Right lobe of liver (tissue), 6 donors: Measurements from ENCODE around the gene KIFC3. TPM values are rescaled to one million over a fixed set of nuclear protein-coding genes. Genes with fewer than 3 reads are reported as not detected.

ENCODE experiments used
- ATAC-seq, 4 donors: fragments of 200-7000 bp; cut with Tn5 transposase; one replicate each; pipeline ENCODE4 v1.9.1; 2020; ENCODE audit warnings: mild to moderate bottlenecking in 4 of 4, moderate library complexity in 4 of 4
- DNase-seq, 3 donors: peaks; one replicate each; pipeline ENCODE4 v3.0.0-alpha.2; 2020
- H3K27ac ChIP-seq, 3 donors: fragments of 200-600 bp; one replicate each; pipeline ENCODE4 v1.8.0; 2022
- H3K27me3 ChIP-seq, 2 donors: fragments of 200-600 bp; one replicate each; pipeline ENCODE4 v1.8.0; 2022
- H3K36me3 ChIP-seq, 4 donors: fragments of 200-600 bp; sonication (generic) in 1 of 4; one replicate each; pipeline versions ENCODE4 v1.5.1 to v1.8.0; 2017 to 2022; ENCODE audit warnings: control low read depth in 1 of 4
- H3K4me1 ChIP-seq, 4 donors: fragments of 200-600 bp; sonication (generic) in 1 of 4; one replicate each; pipeline versions ENCODE4 v1.5.1 to v1.8.0; 2017 to 2022; ENCODE audit warnings: control low read depth in 1 of 4
- H3K4me3 ChIP-seq, 3 donors: fragments of 200-600 bp; one replicate each; pipeline ENCODE4 v1.8.0; 2022
- H3K9me3 ChIP-seq, 4 donors: fragments of 200-600 bp; sonication (generic) in 1 of 4; one replicate each; pipeline versions ENCODE4 v1.5.1 to v1.8.0; 2017 to 2022; ENCODE audit warnings: control low read depth in 1 of 4
- POLR2A ChIP-seq: fragments of 450-650 bp; IDR thresholded peaks from one replicate; pipeline ENCODE4 v1.6.1; 2017; ENCODE audit warnings: antibody characterized with exemption, mild to moderate bottlenecking
- WGBS: methylation state at CpG from one replicate; pipeline ENCODE4 v1.1.6; 2018; ENCODE audit warnings: low coverage, low lambda C conversion rate; ENCODE audit not compliant: insufficient coverage; ENCODE audit errors: missing lambda C conversion rate; 5-methylcytosine and 5-hydroxymethylcytosine counted together
- intact Hi-C, 2 donors: fragments of 100-400 bp; cut with DNase I; formaldehyde crosslinking; loops; one replicate each; pipeline versions ENCODE4 v1.11.2 to v1.14.1; 2022
- total RNA-seq, 6 experiments: library from RNA; depleted of rRNA in 2 of 6; stranded (reverse); fragments of >200 nt in 2 of 6; fragmentation: NEBNext Ultra II Directional in 3 of 6; extraction: Animal tissue kit (Norgen Biotek cat#: 25700) in 3 of 6; gene quantifications; one replicate each; pipeline versions ENCODE4 v1.1.0 to v1.2.4, GENCODE V29; 2016 to 2023
- TF ChIP-seq, protein P1 (sequence below), 4 donors: fragments of 200-600 bp in 3 of 4; fragments of 450-650 bp in 1 of 4; IDR thresholded peaks; one replicate each; pipeline versions ENCODE4 v1.5.1 to v1.8.0; 2016 to 2022; ENCODE audit warnings: antibody characterized with exemption in 4 of 4, mild to moderate bottlenecking in 2 of 4
- donor health status: DM: no; HTN: yes; CAD: no.
- donor health status: DM: no; HTN: no; CAD: no.
- donor health status: DM: no; HTN: no; CAD: no.
- donor health status: DM: no; HTN: yes; CAD: no.
- donor health status: DM: no; HTN: yes; CAD: no.

The KIFC3 gene
- total RNA-seq, 6 experiments from 2014 or later, result 20.3 to 88.9 (median 46.4) TPM

DNA sequence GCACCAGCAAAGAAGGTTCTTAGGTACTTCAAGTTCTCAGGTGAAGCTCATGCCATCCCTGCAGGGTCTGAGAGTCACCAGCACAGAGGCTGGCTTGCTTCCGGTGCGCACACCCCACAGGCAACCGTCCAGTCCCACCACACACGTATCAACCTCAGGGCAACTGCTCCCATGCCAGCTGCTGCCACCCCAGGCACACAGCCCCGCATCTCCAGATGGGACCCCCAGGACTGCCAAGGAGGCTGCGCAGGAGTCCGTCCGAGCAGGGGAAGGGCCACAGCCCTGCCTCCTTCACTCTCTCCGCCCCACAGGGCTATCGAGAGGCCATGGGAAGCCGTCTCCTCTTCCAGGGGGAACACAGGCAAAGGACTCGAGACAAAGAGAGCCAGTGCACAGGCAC lies 13.3 kb downstream of the KIFC3 start:
- 98% methylated on average over 9 of the region's 12 CpGs for WGBS
- no peak overlapping the region for H3K4me3 ChIP-seq
- peaks cover 0 to 15% (median 6%) of the 10 kb centered on the region in 4 donors for H3K4me1 ChIP-seq
- peaks cover 0 to 29% (median 12%) of the 10 kb centered on the region in 4 donors for H3K36me3 ChIP-seq
- no peaks in the 10 kb centered on the region for H3K9me3 ChIP-seq
- intact Hi-C loops, result no loop called here
- ATAC-seq (no peak), DNase-seq (no peak)
- no peak overlapping the region for H3K27ac ChIP-seq
- no peaks in the 10 kb centered on the region for H3K27me3 ChIP-seq
- TF ChIP-seq, protein P1, sequence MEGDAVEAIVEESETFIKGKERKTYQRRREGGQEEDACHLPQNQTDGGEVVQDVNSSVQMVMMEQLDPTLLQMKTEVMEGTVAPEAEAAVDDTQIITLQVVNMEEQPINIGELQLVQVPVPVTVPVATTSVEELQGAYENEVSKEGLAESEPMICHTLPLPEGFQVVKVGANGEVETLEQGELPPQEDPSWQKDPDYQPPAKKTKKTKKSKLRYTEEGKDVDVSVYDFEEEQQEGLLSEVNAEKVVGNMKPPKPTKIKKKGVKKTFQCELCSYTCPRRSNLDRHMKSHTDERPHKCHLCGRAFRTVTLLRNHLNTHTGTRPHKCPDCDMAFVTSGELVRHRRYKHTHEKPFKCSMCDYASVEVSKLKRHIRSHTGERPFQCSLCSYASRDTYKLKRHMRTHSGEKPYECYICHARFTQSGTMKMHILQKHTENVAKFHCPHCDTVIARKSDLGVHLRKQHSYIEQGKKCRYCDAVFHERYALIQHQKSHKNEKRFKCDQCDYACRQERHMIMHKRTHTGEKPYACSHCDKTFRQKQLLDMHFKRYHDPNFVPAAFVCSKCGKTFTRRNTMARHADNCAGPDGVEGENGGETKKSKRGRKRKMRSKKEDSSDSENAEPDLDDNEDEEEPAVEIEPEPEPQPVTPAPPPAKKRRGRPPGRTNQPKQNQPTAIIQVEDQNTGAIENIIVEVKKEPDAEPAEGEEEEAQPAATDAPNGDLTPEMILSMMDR (IDR thresholded peaks at IDR 0.05), result no peak
- TF ChIP-seq POLR2A, result no peak

DNA sequence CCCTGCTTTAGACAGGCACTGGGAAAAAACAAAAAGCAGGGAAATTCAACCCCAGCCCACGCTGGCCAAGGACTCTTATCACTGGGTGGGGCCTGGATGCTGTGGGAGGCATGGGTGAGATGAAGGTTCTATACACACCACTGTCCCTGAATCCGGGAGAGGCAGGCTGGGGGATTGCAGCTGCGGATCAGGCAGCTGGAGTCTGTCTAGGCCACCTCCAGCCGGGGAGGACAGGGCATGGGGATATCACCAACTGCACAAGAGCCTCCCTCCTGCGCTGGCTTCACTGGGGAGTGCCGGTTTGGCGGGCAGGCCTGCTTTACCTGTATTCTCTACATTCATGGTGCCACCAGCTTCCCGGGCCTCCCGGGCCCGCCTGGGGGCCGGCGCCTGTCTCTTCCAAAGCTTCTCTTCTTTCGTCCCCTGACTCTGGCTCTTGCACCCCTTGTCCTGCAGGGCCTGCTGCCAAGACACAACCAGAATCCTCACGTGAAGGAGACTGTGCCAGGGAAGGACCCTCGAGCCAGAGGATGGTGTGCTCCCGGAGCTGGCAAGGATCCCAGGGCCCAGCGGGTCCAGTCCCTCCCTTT lies 13.9 kb downstream of the KIFC3 start:
- TF ChIP-seq POLR2A, result no peak
- TF ChIP-seq, protein P1 (IDR thresholded peaks at IDR 0.05), result no peak
- Histone ChIP-seq H3K9me3 (no peaks in the 10 kb centered on the region), H3K27ac (no peak overlapping the region), H3K4me3 (no peak overlapping the region), H3K36me3 (peaks cover 0 to 23% (median 12%) of the 10 kb centered on the region in 4 donors), H3K4me1 (peaks cover 0 to 18% (median 6%) of the 10 kb centered on the region in 4 donors), H3K27me3 (no peaks in the 10 kb centered on the region)
- ATAC-seq, result no peak
- 72% methylated on average over 9 of the region's 17 CpGs for WGBS
- no peak for DNase-seq
- intact Hi-C loops, result no loop called here

DNA sequence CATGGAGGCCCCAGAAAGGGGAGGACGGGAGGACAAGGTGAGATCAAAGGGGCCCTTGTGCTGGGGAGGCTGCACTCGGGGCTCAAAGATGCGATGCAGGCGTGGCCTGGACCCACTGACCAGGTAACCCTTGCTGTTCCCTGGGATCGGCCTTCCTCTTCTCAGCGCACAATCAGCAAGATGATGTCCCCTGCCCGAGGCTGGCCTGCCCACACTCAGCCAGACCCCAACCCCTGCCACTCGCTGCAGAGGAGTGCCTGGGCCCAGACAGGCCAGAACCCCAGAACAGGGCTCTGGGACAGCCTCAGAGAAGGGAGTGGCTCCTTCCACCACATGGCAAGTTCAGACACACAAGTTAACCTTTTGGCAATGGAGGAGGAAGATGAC lies 14.8 kb downstream of the KIFC3 start:
- Histone ChIP-seq H3K9me3 (no peaks in the 10 kb centered on the region), H3K27me3 (no peaks in the 10 kb centered on the region), H3K4me1 (peaks cover 0 to 25% (median 7%) of the 10 kb centered on the region in 4 donors), H3K36me3 (peaks cover 0 to 23% (median 10%) of the 10 kb centered on the region in 4 donors), H3K27ac (no peak overlapping the region), H3K4me3 (no peak overlapping the region)
- WGBS, result 50% methylated on average over 1 of the region's 8 CpGs
- TF ChIP-seq POLR2A, result no peak
- TF ChIP-seq, protein P1 (IDR thresholded peaks at IDR 0.05), result no peak
- intact Hi-C loops, result no loop called here
- DNase-seq, result no peak
- ATAC-seq, result no peak

DNA sequence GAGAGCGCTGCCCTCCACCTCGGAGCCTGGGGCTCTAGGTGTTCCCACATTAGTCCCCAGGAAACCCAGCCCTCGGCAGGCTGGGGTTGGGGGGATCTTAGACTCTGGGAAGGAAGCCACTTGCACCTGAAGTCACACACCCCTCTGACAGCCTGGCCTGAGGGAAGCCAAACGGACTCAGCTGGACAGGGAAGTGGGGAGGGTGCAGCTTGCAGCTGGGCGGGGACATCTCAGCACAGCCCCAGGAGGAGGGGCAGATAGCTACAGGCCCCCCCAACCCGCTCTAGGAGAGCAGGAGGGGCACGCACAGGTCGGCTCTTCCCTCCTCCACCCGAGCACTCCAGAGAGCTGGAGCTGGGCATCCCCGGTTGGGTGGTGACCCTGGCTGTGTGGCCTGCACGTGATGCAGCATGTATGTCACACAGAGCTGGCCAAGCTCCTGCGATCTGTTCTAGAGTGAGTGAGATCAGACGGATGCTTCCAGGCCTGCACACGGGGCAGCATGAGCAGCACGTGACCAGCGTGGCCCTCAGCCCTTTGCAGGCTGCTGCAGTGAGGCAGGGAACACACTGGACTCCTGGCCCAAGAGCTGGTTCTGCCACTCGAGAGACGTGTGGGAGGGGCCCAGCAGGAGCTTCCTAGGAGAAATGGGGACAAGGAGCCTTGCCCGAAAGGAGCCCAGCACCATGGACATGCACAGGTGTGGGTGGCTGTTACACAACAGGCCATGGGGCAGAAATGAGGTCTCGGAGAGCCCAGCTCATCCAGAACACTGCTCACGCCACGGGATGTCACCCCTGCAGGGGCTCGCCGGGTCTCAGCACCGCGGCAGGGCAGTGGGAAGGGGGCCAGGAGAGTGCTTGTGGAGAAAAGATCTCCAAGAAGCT lies 15.4 kb downstream of the KIFC3 start:
- DNase-seq, result no peak
- ATAC-seq, result peak; percentile 3 to 37 (median 24)
- H3K4me3 ChIP-seq, result no peak overlapping the region
- H3K27ac ChIP-seq, result no peak overlapping the region
- H3K36me3 ChIP-seq, result peaks cover 0 to 23% (median 10%) of the 10 kb centered on the region in 4 donors
- TF ChIP-seq, protein P1 (IDR thresholded peaks at IDR 0.05), result no peak
- TF ChIP-seq POLR2A, result no peak
- peaks cover 0 to 28% (median 10%) of the 10 kb centered on the region in 4 donors for H3K4me1 ChIP-seq
- H3K27me3 ChIP-seq, result no peaks in the 10 kb centered on the region
- no peaks in the 10 kb centered on the region for H3K9me3 ChIP-seq
- intact Hi-C loops, result no loop called here
- 36% methylated on average over 6 of the region's 26 CpGs for WGBS
